Activated T-helper 1 cell treated with anti-CD3 and anti-CD28 coated beads, Interleukin-12 subunit alpha, Interleukin-12 subunit beta, Interleukin-2, Interleukin-4 antibody, amounts not matched to agents 30 ng/mL and 10 ng/mL and 1 ng/mL, durations not matched to agents 14 hours and 24 hours and 36 hours (primary cell): Measurements from ENCODE around the gene GRM8. TPM values are rescaled to one million over a fixed set of nuclear protein-coding genes. Genes with fewer than 3 reads are reported as not detected.

Source experiments
- DNase-seq: peaks from one replicate; pipeline ENCODE4 v3.0.0; 2021; ENCODE audit warnings: low spot score
- H3K27ac Mint-ChIP-seq: one replicate; pipeline ENCODE4 v1.8.0; 2021; ENCODE audit warnings: mild to moderate bottlenecking, mixed read lengths
- H3K27me3 Mint-ChIP-seq: one replicate; pipeline ENCODE4 v1.8.0; 2022; ENCODE audit warnings: mild to moderate bottlenecking, moderate library complexity, mixed read lengths; ENCODE audit not compliant: insufficient read depth
- H3K36me3 Mint-ChIP-seq: one replicate; pipeline ENCODE4 v1.8.0; 2021; ENCODE audit warnings: low read depth, mixed read lengths
- H3K4me1 Mint-ChIP-seq: one replicate; pipeline ENCODE4 v1.8.0; 2021; ENCODE audit warnings: low read depth, mixed read lengths
- H3K4me3 Mint-ChIP-seq: one replicate; pipeline ENCODE4 v1.8.0; 2021; ENCODE audit warnings: mild to moderate bottlenecking, moderate library complexity, mixed read lengths
- H3K9me3 Mint-ChIP-seq: one replicate; pipeline ENCODE4 v1.8.0; 2021; ENCODE audit warnings: mixed read lengths
- intact Hi-C: fragments of 100-400 bp; cut with micrococcal nuclease; formaldehyde crosslinking; loops from one replicate; pipeline ENCODE4 v1.15.1; 2024
- total RNA-seq: library from RNA; stranded (reverse); gene quantifications from 2 replicates; pipeline ENCODE4 v1.2.3, GENCODE V29; 2022

Gene GRM8
- total RNA-seq, 1 donor from 2014 or later = not detected

GRCh38 chr7:126801733-126802132 is 451.0 kb downstream of the GRM8 start:
- H3K27ac Mint-ChIP-seq = no peak overlapping the region
- H3K9me3 Mint-ChIP-seq = no peaks in the 10 kb centered on the region
- no peak overlapping the region for H3K4me3 Mint-ChIP-seq
- no peaks in the 10 kb centered on the region for H3K4me1 Mint-ChIP-seq
- H3K36me3 Mint-ChIP-seq = no peaks in the 10 kb centered on the region
- H3K27me3 Mint-ChIP-seq = peaks cover 2% of the 10 kb centered on the region
- intact Hi-C loops = loop anchor here (2.0 kb wide), 1 partner anchor 97 kb away; no protein-coding TSS in a partner anchor
- DNase-seq = no peak

- DNase-seq = no peak
- Mint-ChIP-seq H3K9me3 (no peaks in the 10 kb centered on the region), H3K4me3 (no peak overlapping the region), H3K27me3 (peaks cover 2% of the 10 kb centered on the region), H3K27ac (no peak overlapping the region), H3K36me3 (no peaks in the 10 kb centered on the region), H3K4me1 (no peaks in the 10 kb centered on the region)
- intact Hi-C loops = no loop called here
Measured at GRCh38 chr7:126799541-126799940, 453.2 kb downstream of the GRM8 start.

- no peak for DNase-seq
- H3K36me3 Mint-ChIP-seq = no peaks in the 10 kb centered on the region
- no peak overlapping the region for H3K4me3 Mint-ChIP-seq
- intact Hi-C loops = no loop called here
- H3K27ac Mint-ChIP-seq = no peak overlapping the region
- peaks cover 2% of the 10 kb centered on the region for H3K27me3 Mint-ChIP-seq
- no peaks in the 10 kb centered on the region for H3K4me1 Mint-ChIP-seq
- no peaks in the 10 kb centered on the region for H3K9me3 Mint-ChIP-seq
Measured at GRCh38 chr7:126792521-126792920, 460.2 kb downstream of the GRM8 start.

- Mint-ChIP-seq H3K36me3 (no peaks in the 10 kb centered on the region), H3K27ac (no peak overlapping the region), H3K4me1 (no peaks in the 10 kb centered on the region), H3K9me3 (no peaks in the 10 kb centered on the region), H3K4me3 (no peak overlapping the region), H3K27me3 (peaks cover 2% of the 10 kb centered on the region)
- no peak for DNase-seq
- intact Hi-C loops = no loop called here
Measured at GRCh38 chr7:126791306-126791705, 461.4 kb downstream of the GRM8 start.

DNA sequence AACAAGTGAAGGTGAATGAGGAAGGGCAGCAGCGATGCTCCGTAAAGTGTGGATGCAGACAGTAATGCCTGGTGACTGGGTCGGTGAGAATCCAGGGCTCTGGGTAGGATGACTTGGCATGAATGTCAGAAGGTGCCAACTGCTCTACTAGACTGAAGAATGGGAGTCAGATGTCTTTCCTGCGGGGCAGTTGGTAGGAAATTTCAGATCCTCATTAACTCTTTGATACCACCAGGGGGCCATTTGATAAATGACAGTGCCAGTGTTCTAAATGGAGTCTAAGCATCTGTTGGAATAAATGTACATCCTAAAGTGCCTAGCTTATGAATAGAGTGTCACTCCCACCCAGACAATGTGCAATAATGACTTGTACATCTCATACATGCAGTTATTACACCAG is 462.0 kb downstream of the GRM8 start:
- Mint-ChIP-seq H3K36me3 (no peaks in the 10 kb centered on the region), H3K9me3 (no peaks in the 10 kb centered on the region), H3K4me1 (no peaks in the 10 kb centered on the region), H3K27me3 (peaks cover 2% of the 10 kb centered on the region), H3K27ac (no peak overlapping the region), H3K4me3 (no peak overlapping the region)
- intact Hi-C loops = no loop called here
- DNase-seq = no peak

GRCh38 chr7:126783613-126784012 is 469.1 kb downstream of the GRM8 start:
- no peak for DNase-seq

DNA sequence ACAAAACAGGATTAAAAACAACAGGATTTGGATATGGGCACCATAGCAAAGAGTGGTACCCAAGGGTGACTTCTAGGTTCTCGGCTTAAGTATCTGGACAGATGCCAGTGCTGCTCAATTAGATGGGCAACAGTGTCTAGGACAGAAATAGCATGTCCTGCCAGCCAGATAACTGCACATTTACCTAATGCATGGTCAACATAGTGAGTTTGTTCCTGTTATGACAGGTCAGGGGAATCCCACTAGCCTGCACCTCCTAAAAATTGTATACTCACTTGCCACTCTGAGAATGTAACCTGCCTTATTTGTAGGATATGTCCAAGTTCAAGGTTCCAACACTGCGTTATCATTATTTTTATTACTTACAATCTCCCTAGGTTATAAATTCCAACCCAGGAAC is 471.7 kb downstream of the GRM8 start:
- Mint-ChIP-seq H3K27me3 (no peaks in the 10 kb centered on the region), H3K36me3 (no peaks in the 10 kb centered on the region), H3K9me3 (no peaks in the 10 kb centered on the region), H3K4me3 (no peak overlapping the region), H3K4me1 (no peaks in the 10 kb centered on the region), H3K27ac (no peak overlapping the region)
- intact Hi-C loops = no loop called here
- DNase-seq = no peak

More at GRCh38 chr7:126783613-126784012, 469.1 kb downstream of the GRM8 start:
- no peak overlapping the region for H3K4me3 Mint-ChIP-seq
- intact Hi-C loops = no loop called here
- H3K9me3 Mint-ChIP-seq = no peaks in the 10 kb centered on the region
- H3K4me1 Mint-ChIP-seq = no peaks in the 10 kb centered on the region
- H3K27me3 Mint-ChIP-seq = no peaks in the 10 kb centered on the region
- H3K27ac Mint-ChIP-seq = no peak overlapping the region
- H3K36me3 Mint-ChIP-seq = no peaks in the 10 kb centered on the region

DNA sequence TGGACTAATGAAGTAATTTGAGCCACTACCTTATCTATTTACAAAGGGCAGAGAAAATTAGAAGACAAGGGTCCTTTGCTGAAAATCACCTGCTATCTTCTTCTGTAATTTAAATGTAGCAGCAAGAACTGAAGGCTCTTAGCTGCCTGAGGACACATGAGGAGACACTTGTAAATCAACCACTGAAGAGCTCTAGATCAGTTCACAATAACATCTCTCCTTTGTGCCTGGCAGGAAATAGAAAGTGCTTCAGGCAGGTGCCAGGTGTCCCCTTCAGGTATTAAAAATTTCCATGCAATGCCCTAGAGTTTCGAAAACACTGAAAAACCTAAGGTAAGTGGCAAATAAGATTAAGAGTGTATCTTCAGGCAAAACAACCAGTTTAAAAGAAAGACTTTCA is 474.6 kb downstream of the GRM8 start:
- Mint-ChIP-seq H3K4me3 (no peak overlapping the region), H3K9me3 (no peaks in the 10 kb centered on the region), H3K36me3 (no peaks in the 10 kb centered on the region), H3K4me1 (no peaks in the 10 kb centered on the region), H3K27me3 (no peaks in the 10 kb centered on the region), H3K27ac (no peak overlapping the region)
- no peak for DNase-seq
- intact Hi-C loops = no loop called here

DNA sequence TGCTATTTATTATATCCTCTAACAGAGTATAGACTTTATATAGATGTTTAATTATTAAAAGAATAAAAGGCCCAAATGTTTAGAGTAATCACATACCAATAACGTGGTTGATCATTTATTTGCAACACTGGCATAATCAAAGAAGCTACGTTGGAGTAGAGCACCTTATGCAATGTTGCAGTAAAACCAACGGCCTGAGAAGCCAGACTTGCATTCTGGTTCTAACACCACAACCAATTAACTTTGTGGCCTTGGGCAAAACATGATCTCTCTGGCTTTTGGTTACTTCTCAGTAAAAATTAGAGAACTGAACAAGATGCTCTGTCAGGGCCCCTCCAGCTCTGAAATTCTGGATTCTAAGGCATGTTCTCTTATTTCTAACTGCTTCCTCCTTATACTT is 476.2 kb downstream of the GRM8 start:
- no peaks in the 10 kb centered on the region for H3K36me3 Mint-ChIP-seq
- H3K27ac Mint-ChIP-seq = no peak overlapping the region
- no peaks in the 10 kb centered on the region for H3K27me3 Mint-ChIP-seq
- no peak overlapping the region for H3K4me3 Mint-ChIP-seq
- no peaks in the 10 kb centered on the region for H3K4me1 Mint-ChIP-seq
- intact Hi-C loops = no loop called here
- no peaks in the 10 kb centered on the region for H3K9me3 Mint-ChIP-seq
- no peak for DNase-seq

- DNase-seq = no peak
- no peak overlapping the region for H3K27ac Mint-ChIP-seq
- H3K4me1 Mint-ChIP-seq = no peaks in the 10 kb centered on the region
- H3K4me3 Mint-ChIP-seq = no peak overlapping the region
- no peaks in the 10 kb centered on the region for H3K27me3 Mint-ChIP-seq
- intact Hi-C loops = no loop called here
- no peaks in the 10 kb centered on the region for H3K36me3 Mint-ChIP-seq
- H3K9me3 Mint-ChIP-seq = no peaks in the 10 kb centered on the region
Measured at GRCh38 chr7:126774077-126774476, 478.7 kb downstream of the GRM8 start.

DNA sequence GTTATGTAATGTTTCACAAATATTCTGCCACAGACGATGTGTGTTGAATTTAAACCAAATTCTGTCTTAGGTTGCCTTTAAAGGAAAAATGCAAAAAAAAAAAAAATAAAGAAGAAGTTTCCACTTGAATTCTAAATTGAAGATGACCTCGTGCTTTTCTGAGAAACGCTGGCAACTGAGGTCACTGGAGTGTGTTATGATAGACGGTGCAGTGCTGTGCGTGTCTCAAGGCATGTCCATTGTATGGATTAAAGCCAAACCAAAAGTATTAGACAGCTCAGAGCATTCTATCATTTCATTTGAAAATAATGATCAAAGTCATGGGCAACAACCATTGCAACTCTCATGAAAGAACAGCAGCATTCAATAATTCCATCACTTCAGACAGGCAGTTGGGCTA is 483.9 kb downstream of the GRM8 start:
- H3K9me3 Mint-ChIP-seq = no peaks in the 10 kb centered on the region
- no peak overlapping the region for H3K27ac Mint-ChIP-seq
- DNase-seq = no peak
- no peaks in the 10 kb centered on the region for H3K27me3 Mint-ChIP-seq
- H3K4me3 Mint-ChIP-seq = no peak overlapping the region
- no peaks in the 10 kb centered on the region for H3K4me1 Mint-ChIP-seq
- H3K36me3 Mint-ChIP-seq = no peaks in the 10 kb centered on the region
- intact Hi-C loops = no loop called here

DNA sequence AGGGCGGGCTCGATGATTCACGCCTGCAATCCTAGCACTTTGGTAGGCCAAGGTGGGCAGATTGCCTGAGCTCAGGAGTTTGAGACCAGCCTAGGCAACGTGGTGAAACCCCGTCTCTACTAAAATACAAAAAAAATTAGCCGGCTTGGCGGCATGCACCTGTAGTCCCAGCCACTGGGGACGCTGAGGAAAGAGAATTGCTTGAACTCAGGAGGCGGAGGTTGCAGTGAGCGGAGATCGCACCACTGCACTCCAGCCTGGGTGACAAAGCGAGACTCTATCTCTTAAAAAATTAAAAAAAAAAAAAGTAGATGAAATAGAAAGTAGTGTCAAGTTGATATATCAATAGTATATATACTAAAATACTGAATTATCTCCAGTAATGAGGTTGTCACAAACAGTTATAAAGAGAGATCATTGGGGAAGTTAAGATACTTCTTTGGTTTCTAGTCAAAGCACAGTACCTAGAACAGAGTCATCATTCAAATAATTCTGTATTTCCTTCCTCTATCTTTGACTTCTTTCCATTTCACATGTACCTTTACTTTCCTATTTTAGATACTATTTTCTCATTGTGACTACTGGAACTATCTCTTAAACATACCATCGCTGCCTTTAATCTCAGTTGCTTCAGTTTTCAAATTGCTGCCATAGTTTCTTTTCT is 491.7 kb downstream of the GRM8 start:
- H3K9me3 Mint-ChIP-seq = no peaks in the 10 kb centered on the region
- no peaks in the 10 kb centered on the region for H3K36me3 Mint-ChIP-seq
- intact Hi-C loops = no loop called here
- H3K4me1 Mint-ChIP-seq = no peaks in the 10 kb centered on the region
- H3K27me3 Mint-ChIP-seq = no peaks in the 10 kb centered on the region
- H3K27ac Mint-ChIP-seq = no peak overlapping the region
- no peak overlapping the region for H3K4me3 Mint-ChIP-seq
- no peak for DNase-seq

GRCh38 chr7:126755381-126755780 is 497.4 kb downstream of the GRM8 start:
- no peak for DNase-seq
- no peaks in the 10 kb centered on the region for H3K9me3 Mint-ChIP-seq
- no peak overlapping the region for H3K4me3 Mint-ChIP-seq
- H3K27me3 Mint-ChIP-seq = no peaks in the 10 kb centered on the region
- H3K4me1 Mint-ChIP-seq = no peaks in the 10 kb centered on the region
- intact Hi-C loops = no loop called here
- no peaks in the 10 kb centered on the region for H3K36me3 Mint-ChIP-seq
- H3K27ac Mint-ChIP-seq = no peak overlapping the region
